HG03135 (cell line): ENCODE results near the gene IRF2BP1.

Experiments used
- ATAC-seq: cut with Tn5 transposase; IDR thresholded peaks from one replicate; pipeline ENCODE4 v1.9.1; 2021; ENCODE audit warnings: mild to moderate bottlenecking, moderate library complexity; ENCODE audit not compliant: unreplicated experiment

Gene IRF2BP1

DNA sequence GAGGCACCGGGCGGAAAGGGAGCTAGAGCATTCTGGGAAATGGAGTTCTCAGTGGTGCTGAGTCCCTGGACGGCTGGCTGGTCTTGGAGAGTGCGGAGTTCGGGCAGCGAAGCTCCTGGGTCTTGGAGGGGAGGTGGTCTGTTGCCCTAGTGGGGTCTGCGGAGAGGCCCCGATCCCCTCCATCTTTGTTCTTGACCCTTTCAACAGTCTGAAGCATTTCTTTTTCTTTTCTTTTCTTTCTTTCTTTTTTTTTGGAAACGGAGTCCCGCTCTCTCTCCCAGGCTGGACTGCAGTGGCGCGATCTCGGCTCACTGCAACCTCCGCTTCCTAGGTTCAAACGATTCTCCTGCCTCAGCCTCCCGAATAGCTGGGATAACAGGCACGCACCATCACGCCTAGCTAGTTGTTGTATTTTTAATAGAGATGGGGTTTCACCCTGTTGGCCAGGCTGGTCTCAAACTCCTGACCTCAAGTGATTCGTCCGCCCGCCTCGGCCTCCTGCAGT lies 22.6 kb downstream of the IRF2BP1 start:
- no peak for ATAC-seq

DNA sequence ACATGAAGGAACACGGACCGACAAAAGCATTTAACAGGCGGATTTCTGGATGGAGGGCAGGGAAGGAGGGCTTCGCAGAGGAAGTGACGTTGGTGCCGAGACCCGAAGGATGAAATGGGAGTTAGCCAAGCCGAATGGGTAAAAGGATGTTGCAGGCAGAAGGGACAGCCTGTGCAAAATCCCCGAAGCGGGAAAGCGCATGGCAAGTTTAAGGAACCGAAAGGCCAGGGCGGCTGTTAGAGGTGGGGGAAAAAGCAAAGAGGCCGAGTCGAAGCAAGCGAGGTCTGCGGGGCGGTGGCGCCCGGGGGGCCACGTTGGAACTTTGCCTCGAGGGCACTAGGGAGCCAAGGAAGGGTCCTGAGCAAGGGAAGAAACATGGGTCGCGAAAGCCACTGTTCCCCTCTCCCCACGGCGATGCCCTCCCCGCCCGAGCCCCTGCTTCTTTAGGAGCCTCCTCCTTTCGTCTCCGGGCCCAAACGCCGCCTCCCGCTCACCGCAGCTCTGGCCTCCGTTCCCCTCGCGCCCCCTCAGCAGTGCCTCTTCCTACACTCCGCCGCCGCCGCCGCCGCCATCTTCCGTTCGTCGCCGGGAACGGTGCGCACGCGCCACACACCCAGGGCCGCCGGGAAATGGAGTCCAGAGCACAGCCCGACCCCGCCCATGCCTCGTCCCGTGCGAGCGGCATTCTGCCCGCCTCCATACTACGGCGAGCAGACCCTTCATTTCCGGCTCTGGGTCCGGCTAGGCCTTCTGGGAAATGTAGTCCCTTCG lies 23.2 kb downstream of the IRF2BP1 start, which contains the start of gene SYMPK:
SYMPK (minus strand) TSS at position 584 of the 771 bp plus-strand sequence. CDS start 8,652 bp downstream, outside the sequence.
- peak; percentile 87 for ATAC-seq

DNA sequence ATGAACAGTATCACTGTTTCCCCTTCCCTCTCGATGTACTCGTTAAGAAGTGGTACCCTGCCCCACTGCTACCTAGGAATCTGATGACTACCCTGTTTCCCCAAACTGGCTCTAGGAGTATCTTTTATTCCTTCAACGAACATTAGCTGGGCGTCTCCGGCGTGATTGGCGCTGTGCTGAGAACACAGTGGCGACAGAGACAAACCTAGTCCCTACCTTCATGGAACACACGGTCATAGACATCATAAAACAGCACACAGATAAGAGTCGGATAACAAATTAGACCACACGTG lies 23.7 kb downstream of the IRF2BP1 start:
- ATAC-seq: no peak

DNA sequence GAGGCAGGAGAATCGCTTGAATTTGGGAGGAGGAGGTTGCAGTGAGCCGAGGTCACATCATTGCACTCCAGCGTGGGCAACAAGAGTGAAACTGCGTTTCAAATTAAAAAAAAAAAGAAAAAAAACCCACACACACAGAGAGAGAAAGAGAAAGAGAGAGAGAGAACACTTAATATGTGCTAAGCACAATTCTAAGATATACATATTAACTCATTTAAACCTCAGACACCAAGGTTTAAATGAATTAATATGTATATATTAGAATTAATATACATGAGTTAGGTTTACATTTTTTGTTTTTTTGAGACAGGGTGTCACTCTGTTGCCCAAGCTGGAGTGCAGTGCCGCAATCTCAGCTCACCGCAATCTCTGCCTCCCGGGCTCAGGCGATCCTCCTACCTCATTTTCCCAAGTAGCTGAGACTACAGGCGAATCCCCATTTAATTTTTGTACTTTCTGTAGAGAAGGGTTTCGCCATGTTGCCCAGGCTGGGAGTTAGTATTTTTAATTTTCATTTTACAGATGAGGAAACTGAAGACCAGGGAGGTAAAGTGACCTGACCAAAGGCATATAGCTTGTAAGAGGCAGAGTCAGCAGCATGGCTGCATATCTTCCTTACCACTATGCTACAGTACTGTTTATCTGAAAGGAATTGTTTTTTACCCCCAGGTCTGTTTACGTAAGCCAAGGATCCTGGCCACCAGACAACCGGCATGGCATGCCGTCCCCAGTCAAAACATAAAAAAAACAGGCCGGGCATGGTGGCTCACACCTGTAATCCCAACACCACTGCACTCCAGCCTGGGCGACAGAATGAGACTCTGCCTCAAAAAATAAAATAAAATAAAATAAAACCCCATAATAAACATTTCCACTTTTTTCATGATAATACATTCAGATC lies 25.3 kb downstream of the IRF2BP1 start:
- no peak for ATAC-seq

DNA sequence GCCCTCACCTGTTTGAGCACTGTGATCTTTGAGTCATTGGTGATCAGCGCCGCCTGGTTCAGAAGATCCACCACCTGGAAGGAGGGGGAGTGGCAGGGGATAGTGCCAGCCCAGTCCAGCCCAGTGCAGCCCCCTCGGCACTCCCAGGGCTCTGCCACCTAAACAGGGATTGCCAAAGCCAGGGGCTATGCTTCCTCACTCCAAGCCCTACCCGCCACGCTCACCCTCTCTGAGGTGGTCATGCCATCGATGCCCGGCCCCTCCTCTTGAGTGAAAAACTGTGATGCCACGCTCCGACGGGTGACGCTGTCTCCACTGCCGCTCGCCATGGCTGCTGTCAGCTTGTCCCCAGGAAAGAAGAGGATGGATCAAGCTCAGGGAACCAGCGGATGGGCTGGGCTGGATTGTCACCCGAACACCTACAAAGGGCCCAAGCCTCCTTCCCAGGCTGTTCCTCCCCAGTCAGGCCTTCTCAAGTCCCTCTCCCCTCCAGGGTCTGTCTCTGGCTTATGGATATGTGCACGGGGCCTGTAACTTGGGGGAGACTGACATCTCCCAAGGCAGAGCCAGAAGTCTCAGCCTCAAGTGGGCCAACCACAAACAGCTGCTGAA lies 31.7 kb downstream of the IRF2BP1 start:
- ATAC-seq: no peak

DNA sequence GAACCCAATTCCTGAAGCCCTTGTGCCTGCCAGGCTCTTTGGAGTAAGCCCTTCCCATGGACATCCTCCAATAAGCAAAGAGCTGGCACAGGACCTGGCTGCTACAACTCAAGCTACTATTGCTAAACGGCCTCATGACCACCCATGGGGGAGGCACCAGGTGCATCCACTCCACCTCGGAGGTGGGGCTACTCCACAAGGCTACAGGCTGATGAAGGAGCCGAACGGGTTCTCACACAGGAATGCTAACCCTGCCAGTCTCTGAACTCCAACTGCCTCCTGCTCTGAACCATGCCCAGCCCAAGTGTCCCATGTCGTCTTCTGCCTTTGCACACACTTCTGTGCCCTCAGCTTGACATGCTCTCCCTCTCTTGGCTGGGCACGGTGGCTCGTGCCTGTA lies 33.0 kb downstream of the IRF2BP1 start:
- no peak for ATAC-seq

DNA sequence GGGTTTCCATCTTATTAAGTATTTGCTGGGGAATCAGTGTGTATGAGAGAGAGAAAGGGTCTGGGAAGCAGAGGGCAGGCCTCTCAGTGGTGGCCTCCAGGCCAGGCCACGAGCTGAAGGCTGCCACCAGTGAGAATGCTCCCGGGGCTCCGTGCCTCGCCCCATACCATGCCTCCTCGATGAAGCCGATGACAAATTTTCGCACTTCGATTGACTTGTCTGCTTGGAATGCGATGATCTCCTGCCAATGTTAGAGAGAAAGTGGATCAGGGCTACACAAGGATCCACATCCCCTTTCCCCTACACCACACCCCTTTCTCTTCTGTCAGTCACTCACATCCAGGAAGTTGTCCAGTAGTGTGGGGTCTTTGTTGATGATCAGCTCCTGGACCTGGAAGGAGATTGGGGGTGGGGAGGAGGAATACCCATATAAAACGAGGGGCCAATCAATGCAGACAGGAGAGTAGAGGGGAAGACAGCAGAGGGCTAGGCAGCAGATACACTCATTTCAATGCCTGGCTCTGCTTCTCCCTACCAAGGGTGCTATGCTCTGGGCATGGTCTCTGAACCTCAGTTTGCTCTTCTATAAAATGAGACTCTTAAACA lies 33.7 kb downstream of the IRF2BP1 start:
- no peak for ATAC-seq

DNA sequence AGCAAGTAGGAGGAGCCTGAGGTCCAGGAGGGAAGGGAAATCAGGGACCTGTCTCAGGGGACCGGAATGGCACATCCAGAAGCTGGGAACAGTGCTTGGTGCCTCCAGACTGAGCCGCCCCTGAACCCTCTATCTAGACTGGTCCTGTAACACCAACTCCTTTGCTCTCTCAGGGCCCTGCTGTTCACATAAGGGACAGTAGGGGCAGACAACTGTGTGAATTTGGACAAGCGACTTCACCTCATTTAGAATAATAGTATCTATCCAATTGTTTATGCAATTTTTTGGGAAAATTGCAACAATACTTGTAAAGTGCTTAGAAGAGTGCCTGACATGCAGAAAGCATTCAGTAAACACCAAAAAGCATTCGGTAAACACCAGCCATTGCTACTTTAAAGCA lies 37.0 kb downstream of the IRF2BP1 start:
- no peak for ATAC-seq

DNA sequence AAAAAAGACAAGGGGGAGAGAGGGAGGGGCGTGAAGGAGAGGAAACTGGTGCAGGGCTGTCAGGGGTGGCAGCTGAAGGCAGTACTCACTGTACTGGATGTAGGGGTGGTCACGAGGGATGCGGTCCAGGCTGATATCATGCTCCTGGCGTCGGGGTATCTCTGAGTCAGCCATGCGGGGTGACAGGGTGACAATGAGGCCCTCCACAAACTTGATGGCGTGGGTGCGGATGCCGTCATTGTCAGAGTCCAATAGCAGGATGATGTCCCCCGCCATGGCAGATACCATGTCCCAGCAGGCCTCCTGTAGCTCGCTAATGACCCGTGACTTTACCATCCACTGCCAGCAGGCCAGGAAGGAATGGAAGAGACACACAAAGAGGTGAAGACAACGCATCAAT lies 38.3 kb downstream of the IRF2BP1 start:
- no peak for ATAC-seq

DNA sequence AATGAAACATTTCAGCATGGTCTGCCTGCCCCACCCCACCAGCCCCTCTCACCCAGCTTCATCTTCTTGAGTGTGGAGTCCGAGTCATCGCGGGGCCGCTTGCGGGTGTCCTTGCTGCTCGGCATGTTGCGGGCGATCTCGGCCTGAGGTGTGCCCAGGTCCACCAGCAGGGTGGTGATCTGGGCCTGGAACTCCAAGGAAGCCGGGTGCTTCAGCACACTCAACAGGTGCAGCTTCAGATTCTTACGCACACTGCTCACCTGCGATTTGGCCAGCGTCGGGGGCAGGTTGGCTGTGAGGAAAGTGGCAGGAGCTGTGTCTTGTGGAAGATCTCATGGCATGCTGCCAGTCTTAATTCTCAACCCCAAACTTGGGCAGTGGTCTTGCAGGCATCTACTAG lies 43.7 kb downstream of the IRF2BP1 start:
- no peak for ATAC-seq

DNA sequence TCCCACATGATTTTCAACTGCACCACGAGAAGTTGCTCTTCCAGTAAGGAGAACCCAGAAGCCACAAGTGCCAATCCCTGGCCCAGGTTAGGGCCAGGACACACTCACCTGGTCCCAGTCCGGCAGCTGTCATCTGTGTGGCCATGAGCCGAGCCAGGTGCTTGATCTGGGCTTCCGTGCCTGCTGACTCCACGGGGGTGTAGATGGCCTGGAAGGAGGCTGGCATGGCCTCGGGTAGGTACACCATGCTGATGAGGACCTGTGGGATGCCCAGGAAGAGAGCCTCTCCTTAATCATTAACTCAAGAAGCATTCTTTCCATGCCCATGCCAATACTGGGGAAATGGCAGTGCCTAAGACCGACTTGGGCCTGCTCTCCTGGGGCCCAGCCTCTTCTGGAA lies 51.0 kb downstream of the IRF2BP1 start:
- no peak for ATAC-seq
